ENCODE measurements around the gene CSNK1E. TPM values are rescaled to one million over a fixed set of nuclear protein-coding genes. Genes with fewer than 3 reads are reported as not detected.

The CSNK1E gene
- total and polyA plus RNA-seq, 9 of the 15 experiments (the other 6 are each of a cell fraction or from before 2014, with no cell fraction given): 2.7 to 70.0 (median 41.3) TPM

DNA sequence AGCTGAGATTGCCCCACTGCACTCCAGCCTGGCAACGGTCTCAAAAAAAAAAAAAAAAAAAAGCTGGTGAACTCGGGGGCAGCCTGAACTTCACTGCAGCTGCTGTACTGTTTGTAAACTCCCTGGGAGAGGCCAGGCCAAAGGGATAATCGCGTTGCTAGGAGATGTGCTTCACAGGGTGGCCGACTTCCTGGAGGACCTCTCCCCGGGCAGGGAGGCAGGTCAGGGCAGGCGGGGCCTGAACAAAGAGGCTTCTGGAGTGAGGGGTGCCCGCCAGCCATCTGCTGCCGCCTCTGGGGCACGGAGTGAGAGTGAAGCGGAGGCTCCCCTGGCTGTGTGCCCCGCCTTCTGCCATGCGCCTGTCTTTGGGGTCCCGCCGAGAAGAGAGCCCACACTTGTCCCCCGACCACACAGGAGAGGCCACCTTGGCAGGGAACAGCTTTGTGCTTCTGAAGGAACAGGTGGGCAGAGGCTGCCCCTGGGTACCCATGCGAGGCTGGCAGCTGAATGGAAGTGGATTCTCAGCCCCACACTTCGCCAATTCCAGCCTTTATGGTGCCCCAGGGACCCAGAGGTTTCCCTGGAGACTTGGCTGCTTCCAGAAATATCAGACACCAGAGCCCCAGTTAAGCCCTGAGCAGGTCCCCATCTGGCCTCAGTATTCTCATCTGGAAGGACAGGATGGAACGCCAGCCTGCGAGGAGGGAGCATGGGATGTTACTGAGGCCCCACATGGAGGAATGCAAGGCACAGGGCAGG lies 74.0 kb downstream of the CSNK1E start (continued):
- TF ChIP-seq, protein P1, sequence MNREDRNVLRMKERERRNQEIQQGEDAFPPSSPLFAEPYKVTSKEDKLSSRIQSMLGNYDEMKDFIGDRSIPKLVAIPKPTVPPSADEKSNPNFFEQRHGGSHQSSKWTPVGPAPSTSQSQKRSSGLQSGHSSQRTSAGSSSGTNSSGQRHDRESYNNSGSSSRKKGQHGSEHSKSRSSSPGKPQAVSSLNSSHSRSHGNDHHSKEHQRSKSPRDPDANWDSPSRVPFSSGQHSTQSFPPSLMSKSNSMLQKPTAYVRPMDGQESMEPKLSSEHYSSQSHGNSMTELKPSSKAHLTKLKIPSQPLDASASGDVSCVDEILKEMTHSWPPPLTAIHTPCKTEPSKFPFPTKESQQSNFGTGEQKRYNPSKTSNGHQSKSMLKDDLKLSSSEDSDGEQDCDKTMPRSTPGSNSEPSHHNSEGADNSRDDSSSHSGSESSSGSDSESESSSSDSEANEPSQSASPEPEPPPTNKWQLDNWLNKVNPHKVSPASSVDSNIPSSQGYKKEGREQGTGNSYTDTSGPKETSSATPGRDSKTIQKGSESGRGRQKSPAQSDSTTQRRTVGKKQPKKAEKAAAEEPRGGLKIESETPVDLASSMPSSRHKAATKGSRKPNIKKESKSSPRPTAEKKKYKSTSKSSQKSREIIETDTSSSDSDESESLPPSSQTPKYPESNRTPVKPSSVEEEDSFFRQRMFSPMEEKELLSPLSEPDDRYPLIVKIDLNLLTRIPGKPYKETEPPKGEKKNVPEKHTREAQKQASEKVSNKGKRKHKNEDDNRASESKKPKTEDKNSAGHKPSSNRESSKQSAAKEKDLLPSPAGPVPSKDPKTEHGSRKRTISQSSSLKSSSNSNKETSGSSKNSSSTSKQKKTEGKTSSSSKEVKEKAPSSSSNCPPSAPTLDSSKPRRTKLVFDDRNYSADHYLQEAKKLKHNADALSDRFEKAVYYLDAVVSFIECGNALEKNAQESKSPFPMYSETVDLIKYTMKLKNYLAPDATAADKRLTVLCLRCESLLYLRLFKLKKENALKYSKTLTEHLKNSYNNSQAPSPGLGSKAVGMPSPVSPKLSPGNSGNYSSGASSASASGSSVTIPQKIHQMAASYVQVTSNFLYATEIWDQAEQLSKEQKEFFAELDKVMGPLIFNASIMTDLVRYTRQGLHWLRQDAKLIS (CRISPR knock-in tag; IDR thresholded peaks at IDR 0.05): no peak
- TF ChIP-seq CREBBP (IDR thresholded peaks at IDR 0.05; ENCODE audit: low read depth, low read length) (no peak), CBX8 (IDR thresholded peaks at IDR 0.05; ENCODE audit: borderline replicate concordance, extremely low read depth, low read depth, low read length, poor library complexity, severe bottlenecking) (no peak), ZBTB9 (CRISPR knock-in tag; IDR thresholded peaks at IDR 0.05) (no peak)
